ENCODE data around the gene TPSG1.

Gene TPSG1

DNA sequence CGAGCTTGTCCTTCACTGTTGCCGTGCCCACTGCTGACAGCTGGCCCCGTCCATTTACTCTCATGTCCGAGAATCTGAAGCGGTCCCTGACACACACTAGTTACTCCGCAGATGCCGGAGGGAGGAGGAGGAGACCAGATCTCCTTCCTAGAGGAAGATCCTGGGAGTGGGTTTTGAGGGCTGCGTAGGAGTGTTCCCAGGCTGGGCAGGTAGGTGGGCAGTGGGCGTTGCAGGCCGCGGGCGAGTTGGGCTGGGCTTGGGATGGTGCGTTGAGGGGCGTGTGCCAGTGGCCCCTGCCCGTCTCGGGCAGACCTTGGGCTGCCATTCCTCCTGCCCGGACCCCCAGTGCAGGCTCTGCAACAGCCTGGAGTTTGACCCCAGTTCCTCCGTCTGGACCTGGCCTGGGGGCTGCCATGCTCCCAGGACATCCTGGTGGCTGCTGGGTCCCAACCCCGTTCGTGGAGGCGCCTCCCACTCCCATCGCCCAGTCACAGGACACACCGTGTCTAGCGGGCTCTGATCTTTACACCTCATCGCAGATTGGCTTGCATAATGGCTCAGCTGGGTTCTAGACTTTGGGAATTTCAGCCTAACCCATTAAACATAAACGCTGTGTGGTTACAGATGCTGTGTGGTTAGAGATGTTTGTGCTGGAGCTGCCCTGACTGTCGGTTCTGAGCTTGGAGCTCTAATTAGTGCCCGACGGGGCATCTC, 49.3 kb downstream of the TPSG1 start:
- FAIRE-seq = no peak

- no peak for FAIRE-seq
Measured at GRCh38 chr16:1174477-1175357, 50.4 kb downstream of the TPSG1 start.

DNA sequence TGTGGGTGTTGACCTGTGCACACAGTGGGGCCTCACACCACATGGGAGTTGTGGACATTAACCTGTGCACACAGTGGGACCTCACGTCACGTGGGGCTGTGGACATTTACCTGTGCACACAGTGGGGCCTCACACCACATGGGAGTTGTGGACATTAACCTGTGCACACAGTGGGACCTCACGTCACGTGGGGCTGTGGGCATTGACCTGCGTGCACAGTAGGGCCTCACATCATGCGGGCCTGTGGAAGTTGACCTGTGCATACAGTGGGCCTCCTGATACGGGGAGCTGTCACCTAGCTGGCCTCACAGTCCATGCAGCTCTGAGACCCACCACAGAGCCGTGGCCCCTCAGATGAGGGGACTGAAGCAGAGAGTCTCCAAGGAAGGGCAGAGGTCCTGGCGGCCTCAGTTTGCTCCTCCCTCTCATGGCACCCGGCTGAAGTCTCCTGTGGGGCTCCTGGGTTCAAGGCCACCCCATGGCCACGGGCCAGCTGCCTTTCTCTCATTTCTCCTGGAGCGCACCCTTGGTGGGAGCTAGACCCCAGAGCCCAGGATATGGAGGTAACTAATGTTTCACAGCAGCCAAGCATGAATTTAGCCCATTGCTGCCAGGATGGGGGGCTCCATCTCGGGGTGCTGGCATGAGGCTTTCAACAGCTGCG, 51.1 kb downstream of the TPSG1 start:
- no peak for FAIRE-seq

DNA sequence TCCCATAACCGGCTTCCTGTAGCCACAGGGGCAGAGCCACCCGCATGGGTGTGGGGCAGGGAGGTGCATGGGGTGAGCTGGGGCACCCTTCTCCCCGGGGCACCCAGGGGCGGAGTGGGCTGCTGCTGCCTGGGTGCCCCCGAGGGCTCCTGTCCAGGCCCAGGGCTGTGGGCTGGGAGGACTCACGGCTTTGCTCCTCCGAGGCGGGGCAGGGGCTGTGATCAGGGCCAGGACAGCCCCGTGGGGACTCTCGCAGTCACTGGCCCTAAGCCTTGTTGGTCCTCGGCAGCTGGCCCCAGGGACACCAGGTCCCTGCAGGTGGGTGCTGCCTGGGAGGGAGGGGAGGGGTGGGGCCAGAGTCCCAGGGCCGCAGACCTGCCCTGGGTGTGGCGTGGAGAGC, 52.4 kb downstream of the TPSG1 start:
- no peak for FAIRE-seq

- FAIRE-seq = no peak
Measured at GRCh38 chr16:1171854-1172428, 53.1 kb downstream of the TPSG1 start.

Data from endometrium (tissue), 2 donors.